Loucy (cell line): Measurements from ENCODE around the gene GPAM.
"Not testable (repeated sequence)": the region's sequence is repeated elsewhere in the genome, so short reads cannot be mapped to it uniquely, and the experiment has no call there.

Experiments used
- H2AFZ ChIP-seq: fragments of 200-600 bp; sonication (generic); 2 replicates; pipeline ENCODE4 v1.6.0; 2016; ENCODE audit warnings: antibody characterized with exemption, mild to moderate bottlenecking, low read length, moderate library complexity
- H3F3A ChIP-seq: fragments of 200-600 bp; 2 replicates; pipeline ENCODE4 v1.6.0; 2016; ENCODE audit warnings: antibody characterized with exemption, low read depth, mild to moderate bottlenecking
- H3K27me3 ChIP-seq: fragments of 200-600 bp; sonication (generic); 2 replicates; pipeline ENCODE4 v1.6.1; 2014; ENCODE audit warnings: low read length, mild to moderate bottlenecking; ENCODE audit not compliant: insufficient read depth, poor library complexity, severe bottlenecking
- H3K36me3 ChIP-seq: fragments of 200-600 bp; sonication (generic); 2 replicates; pipeline ENCODE4 v1.6.1; 2016; ENCODE audit warnings: low read length; ENCODE audit not compliant: insufficient read depth
- H3K4me1 ChIP-seq: fragments of 200-600 bp; sonication (generic); 2 replicates; pipeline ENCODE4 v1.5.1; 2014; ENCODE audit warnings: low read length, mild to moderate bottlenecking; ENCODE audit not compliant: insufficient read depth, poor library complexity, severe bottlenecking
- H3K4me2 ChIP-seq: fragments of 200-600 bp; sonication (generic); 2 replicates; pipeline ENCODE4 v1.6.0; 2014; ENCODE audit warnings: antibody characterized with exemption, low read length, low read depth, mild to moderate bottlenecking; ENCODE audit not compliant: poor library complexity, severe bottlenecking
- H3K4me3 ChIP-seq: fragments of 200-600 bp; sonication (generic); 2 replicates; pipeline ENCODE4 v1.5.1; 2014; ENCODE audit warnings: low read length, mild to moderate bottlenecking, mixed read lengths; ENCODE audit not compliant: poor library complexity, severe bottlenecking
- H3K79me2 ChIP-seq: fragments of 200-600 bp; sonication (generic); 2 replicates; pipeline ENCODE4 v1.6.1; 2014; ENCODE audit warnings: low read length; ENCODE audit not compliant: insufficient read depth
- H3K9ac ChIP-seq: fragments of 200-600 bp; sonication (generic); 2 replicates; pipeline ENCODE4 v1.6.0; 2014; ENCODE audit warnings: mild to moderate bottlenecking, low read depth, low read length, moderate library complexity; ENCODE audit not compliant: poor library complexity, severe bottlenecking
- H3K9me2 ChIP-seq: fragments of 200-600 bp; sonication (generic); replicated peaks from 2 replicates; pipeline ENCODE4 v1.6.1; 2016; ENCODE audit warnings: low read depth, low read length, mixed read lengths
- H3K9me3 ChIP-seq: fragments of 200-600 bp; sonication (generic); 2 replicates; pipeline ENCODE4 v1.6.1; 2014; ENCODE audit warnings: mild to moderate bottlenecking, antibody characterized with exemption, low read length, low read depth; ENCODE audit not compliant: insufficient read depth
- H4K20me1 ChIP-seq: fragments of 200-600 bp; sonication (generic); 2 replicates; pipeline ENCODE4 v1.6.0; 2014; ENCODE audit warnings: antibody characterized with exemption, low read length, mild to moderate bottlenecking; ENCODE audit not compliant: insufficient read depth, poor library complexity, severe bottlenecking
- EZH2phosphoT487 ChIP-seq: fragments of 200-600 bp; IDR thresholded peaks from 2 replicates; pipeline ENCODE4 v1.6.1; 2018; ENCODE audit warnings: antibody characterized with exemption, mild to moderate bottlenecking, moderate library complexity, borderline replicate concordance
- TF ChIP-seq, protein P1 (sequence below): fragments of 200-600 bp; sonication (generic); conservative IDR thresholded peaks from 2 replicates; pipeline ENCODE4 v1.5.1; 2014; ENCODE audit warnings: mild to moderate bottlenecking, antibody characterized with exemption, low read length

GPAM gene

DNA sequence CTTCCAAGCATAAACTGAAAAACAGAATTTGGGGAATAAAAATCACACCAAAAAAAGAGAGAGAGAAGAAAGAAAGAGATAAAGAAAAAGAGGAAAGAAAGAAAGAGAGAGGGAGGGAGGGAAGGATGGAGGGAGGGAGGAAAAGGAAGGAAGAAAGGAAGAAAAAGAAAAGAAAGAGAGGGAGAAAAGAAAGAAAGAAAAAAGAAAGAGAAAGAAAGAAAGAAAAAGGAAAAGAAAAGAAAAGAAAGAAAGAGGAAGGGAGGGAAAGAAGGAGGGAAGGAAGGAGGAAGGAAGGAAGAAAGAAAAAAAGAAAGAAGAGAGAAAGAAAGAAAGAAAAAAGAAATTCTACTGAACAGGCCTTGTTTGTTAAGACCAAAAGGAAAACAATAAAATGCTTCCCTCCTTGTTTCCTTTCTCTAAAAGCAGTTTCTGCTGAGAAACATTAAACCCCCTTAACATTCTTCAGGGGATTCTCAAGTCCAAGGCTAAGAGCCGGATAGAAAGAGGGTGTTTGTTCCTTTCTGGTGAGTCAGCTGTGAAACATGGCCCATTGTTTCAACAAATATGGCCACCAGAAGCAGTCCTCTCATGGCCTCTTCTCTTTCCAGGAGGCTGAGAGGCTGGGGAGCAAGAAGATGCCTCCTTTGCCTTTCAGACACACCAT, 46.9 kb upstream of the GPAM start:
- Histone ChIP-seq H3K4me2 (no peak overlapping the region), H3K9me2 (no peaks in the 10 kb centered on the region), H3K27me3 (no peaks in the 10 kb centered on the region), H4K20me1 (no peaks in the 10 kb centered on the region), H3K4me3 (no peak overlapping the region), H3K36me3 (no peaks in the 10 kb centered on the region), H2AFZ (no peak overlapping the region), H3K79me2 (no peaks in the 10 kb centered on the region), H3K4me1 (no peaks in the 10 kb centered on the region), H3K9ac (no peak overlapping the region), H3F3A (no peaks in the 10 kb centered on the region), H3K9me3 (no peaks in the 10 kb centered on the region; the same call in 1 of the 2 replicates)
- TF ChIP-seq EZH2phosphoT487 = no peak
- TF ChIP-seq, protein P1, sequence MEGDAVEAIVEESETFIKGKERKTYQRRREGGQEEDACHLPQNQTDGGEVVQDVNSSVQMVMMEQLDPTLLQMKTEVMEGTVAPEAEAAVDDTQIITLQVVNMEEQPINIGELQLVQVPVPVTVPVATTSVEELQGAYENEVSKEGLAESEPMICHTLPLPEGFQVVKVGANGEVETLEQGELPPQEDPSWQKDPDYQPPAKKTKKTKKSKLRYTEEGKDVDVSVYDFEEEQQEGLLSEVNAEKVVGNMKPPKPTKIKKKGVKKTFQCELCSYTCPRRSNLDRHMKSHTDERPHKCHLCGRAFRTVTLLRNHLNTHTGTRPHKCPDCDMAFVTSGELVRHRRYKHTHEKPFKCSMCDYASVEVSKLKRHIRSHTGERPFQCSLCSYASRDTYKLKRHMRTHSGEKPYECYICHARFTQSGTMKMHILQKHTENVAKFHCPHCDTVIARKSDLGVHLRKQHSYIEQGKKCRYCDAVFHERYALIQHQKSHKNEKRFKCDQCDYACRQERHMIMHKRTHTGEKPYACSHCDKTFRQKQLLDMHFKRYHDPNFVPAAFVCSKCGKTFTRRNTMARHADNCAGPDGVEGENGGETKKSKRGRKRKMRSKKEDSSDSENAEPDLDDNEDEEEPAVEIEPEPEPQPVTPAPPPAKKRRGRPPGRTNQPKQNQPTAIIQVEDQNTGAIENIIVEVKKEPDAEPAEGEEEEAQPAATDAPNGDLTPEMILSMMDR = no peak

GRCh38 chr10:112229901-112230300, 46.3 kb upstream of the GPAM start:
- Histone ChIP-seq H3K4me3 (no peak overlapping the region), H3K4me1 (no peaks in the 10 kb centered on the region), H2AFZ (no peak overlapping the region), H3K9me2 (no peaks in the 10 kb centered on the region), H3K4me2 (no peak overlapping the region), H3K79me2 (no peaks in the 10 kb centered on the region), H3K9me3 (no peaks in the 10 kb centered on the region; the same call in 1 of the 2 replicates), H4K20me1 (no peaks in the 10 kb centered on the region), H3F3A (no peaks in the 10 kb centered on the region), H3K9ac (no peak overlapping the region), H3K27me3 (no peaks in the 10 kb centered on the region), H3K36me3 (no peaks in the 10 kb centered on the region)
- no peak for TF ChIP-seq EZH2phosphoT487
- TF ChIP-seq, protein P1 = no peak

DNA sequence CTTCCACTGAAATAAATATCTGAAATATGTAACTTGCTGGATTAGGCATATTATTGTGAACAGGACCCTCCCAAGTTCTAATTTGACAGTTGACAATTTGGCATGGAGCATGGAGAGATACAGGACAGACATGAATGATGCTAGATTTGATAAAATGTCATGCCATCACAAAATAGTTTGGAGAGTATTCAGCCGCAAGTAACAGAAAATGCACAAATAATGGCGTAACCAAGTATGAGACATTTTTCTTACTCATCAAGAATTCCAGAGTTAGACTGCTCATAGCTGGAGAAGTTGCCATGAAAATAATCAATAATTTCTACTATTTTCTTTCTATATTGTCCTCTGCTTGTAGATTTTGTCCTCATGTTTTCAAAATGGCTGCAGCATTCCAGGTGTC, 45.5 kb upstream of the GPAM start:
- Histone ChIP-seq H3K4me2 (no peak overlapping the region), H3K4me3 (no peak overlapping the region), H3K36me3 (no peaks in the 10 kb centered on the region), H2AFZ (no peak overlapping the region), H3K79me2 (no peaks in the 10 kb centered on the region), H3K4me1 (no peaks in the 10 kb centered on the region), H3K9ac (no peak overlapping the region), H3F3A (no peaks in the 10 kb centered on the region), H3K9me2 (no peaks in the 10 kb centered on the region), H3K9me3 (no peaks in the 10 kb centered on the region; the same call in 1 of the 2 replicates), H4K20me1 (no peaks in the 10 kb centered on the region), H3K27me3 (no peaks in the 10 kb centered on the region)
- no peak for TF ChIP-seq EZH2phosphoT487
- TF ChIP-seq, protein P1 = no peak

DNA sequence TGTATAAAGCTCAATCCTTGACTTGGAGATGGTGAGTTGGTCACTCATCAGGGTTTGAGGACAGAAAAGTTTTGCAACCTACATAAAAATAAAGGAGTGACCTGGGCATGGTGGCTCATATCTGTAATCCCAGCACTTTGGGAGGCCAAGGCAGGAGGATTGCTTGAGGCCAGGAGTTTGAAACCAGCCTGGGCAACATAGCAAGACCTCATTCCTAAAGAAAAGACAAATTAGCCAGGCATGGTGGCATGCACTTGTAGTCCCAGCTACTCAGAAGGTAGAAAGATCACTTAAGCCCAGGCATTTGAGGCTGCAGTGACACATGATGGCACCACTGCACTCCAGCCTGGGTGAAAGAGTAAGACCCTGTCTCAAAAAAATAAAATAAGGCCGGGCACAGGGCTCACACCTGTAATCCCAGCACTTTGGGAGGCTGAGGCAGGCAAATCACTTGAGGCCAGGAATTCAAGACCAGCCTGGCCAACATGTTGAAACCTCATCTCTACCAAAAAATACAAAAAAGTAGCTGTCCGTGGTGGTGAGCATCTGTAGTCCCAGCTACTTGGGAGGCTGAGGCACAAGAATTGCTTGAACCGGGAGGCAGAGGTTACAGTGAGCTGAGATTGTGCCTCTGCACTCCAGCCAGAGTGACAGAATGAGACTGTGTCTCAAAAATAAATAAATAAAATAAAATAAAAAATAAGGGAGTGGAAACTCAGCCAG, 45.0 kb upstream of the GPAM start:
- not testable (repeated sequence) for H2AFZ ChIP-seq, H3F3A ChIP-seq, H3K4me3 ChIP-seq, H3K27me3 ChIP-seq, H3K36me3 ChIP-seq, H3K79me2 ChIP-seq, H3K4me1 ChIP-seq, H3K9ac ChIP-seq, H4K20me1 ChIP-seq, H3K4me2 ChIP-seq, H3K9me2 ChIP-seq, H3K9me3 ChIP-seq
